ENCODE measurements around the gene CTSF.

GRCh38 chr11:66561975-66562248 lies 6.5 kb downstream of the CTSF start:
- no peak for TF ChIP-seq POLR2A (IDR thresholded peaks at IDR 0.05)
- no peak for TF ChIP-seq CTCF (IDR thresholded peaks at IDR 0.05)
